ENCODE data around the gene RNF220. TPM values are rescaled to one million over a fixed set of nuclear protein-coding genes. Genes with fewer than 3 reads are reported as not detected.

The RNF220 gene
- polyA plus RNA-seq, 3 donors = 33.3 to 60.4 (median 46.9) TPM

DNA sequence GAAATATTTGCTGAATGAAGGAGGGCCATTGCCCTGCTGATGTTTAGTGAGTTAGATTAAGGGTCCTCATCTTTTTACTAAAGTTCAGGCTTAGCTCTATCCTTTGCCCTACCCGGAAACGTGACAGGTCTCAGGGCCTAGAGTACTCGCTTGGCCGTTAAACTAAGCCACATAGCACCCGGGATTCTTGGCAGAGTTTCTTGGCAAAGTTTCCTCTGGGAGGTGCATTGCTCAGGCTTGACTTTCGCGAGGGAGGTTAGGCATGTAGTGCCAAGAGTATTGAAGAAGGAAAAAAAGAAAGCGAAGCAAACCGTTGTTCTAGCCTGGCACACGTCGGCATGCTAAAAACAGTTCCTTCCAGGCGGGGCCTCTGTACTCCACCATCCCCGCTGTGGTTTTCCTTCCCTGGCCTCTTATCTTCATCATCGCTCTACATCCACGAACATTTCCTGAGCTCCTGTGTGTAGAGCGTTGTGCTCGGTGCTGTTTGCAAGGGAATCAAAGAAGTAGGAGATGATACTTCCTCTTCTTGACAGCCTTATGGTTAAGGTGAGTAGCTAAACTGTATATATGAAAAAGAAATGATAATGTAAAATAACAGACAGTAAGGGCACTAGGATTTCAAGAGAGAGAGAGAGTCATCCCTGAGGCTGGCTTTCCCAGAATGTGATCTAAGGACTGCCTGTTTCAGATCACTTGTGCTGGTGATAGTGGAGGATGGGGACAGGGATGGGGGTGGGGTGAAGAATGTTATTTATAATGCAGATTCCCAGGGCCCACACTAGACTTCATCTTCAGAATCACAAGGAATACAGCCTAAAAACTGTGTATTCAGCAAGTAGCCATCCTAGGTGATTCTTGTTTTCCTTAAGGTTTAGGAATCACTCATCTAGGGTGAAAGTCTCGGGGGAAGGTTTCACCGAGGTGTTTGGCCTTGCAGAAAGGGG lies 18.8 kb downstream of the RNF220 start:
- 9 to 20% (median 10%) methylated on average over 19 of the region's 19 CpGs for WGBS, 3 donors
- H3K27ac ChIP-seq (ENCODE audit: low read depth, low read length) = no peak overlapping the region

GRCh38 chr1:44424747-44425146 lies 19.7 kb downstream of the RNF220 start:
- H3K27ac ChIP-seq (ENCODE audit: low read depth, low read length) = no peak overlapping the region
- 46 to 79% (median 60%) methylated on average over 9 of the region's 9 CpGs for WGBS, 3 donors

GRCh38 chr1:44425341-44426082 lies 20.5 kb downstream of the RNF220 start:
- 67 to 78% (median 69%) methylated on average over 8 of the region's 8 CpGs for WGBS, 3 donors
- no peak overlapping the region for H3K27ac ChIP-seq (ENCODE audit: low read depth, low read length)

GRCh38 chr1:44431861-44432260 lies 26.8 kb downstream of the RNF220 start:
- WGBS, 3 donors = 51 to 83% (median 56%) methylated on average over 2 of the region's 2 CpGs

DNA sequence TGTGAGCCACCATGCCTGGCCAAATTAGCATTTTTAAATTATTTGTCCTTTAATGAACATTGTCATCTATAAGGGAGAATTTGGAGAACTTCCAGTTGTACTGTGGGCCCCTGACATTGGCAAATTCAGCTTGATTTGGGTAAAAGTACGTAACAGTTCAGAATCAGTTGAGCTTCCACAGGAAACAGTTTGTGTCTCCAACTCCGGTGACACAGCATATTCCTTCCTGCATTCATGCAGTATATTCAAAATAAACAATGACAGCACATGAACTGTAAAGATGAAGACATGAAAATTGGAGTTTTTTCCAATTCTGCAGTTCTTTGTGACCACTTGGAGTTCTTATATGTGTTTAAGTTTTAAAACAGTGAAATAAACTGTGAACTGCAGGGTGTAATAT lies 28.2 kb downstream of the RNF220 start:
- no peak overlapping the region for H3K27ac ChIP-seq (ENCODE audit: low read depth, low read length)
- WGBS, 3 donors = 40 to 77% (median 55%) methylated on average over 2 of the region's 2 CpGs

More at GRCh38 chr1:44431861-44432260, 26.8 kb downstream of the RNF220 start:
- no peak overlapping the region for H3K27ac ChIP-seq (ENCODE audit: low read depth, low read length)

DNA sequence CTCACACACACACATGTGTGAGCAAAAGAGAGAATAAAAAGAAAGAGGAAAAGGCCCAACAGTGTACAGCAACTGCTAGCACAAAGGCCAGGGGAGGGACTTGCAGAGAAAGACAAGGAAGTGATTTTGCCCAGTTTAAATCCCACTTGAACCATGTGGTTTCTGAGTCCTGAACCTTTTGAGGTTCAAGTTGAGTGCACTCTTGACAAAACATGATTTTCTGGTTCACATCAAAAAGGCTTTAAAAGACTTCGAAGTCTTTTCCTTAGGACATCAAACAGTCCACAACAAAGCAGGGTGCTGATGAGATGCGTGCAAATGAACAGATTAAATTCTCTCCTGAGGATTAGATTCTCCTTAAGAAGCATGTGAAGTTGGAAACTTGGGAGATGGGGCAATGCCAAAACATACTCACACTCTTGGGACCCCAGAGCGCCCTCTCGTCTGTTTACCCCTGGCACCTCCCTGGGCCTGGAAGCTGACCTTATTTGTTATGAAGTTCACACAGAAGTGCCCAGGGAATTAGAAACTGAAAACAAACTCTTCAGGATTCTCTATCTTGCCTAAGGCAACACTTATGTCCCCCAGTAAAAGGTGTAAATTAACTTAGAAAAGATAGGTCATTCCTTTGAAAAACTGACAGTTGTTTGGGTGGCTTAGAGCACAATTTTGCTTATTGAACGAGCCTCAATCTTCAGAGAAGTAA lies 31.5 kb downstream of the RNF220 start:
- H3K27ac ChIP-seq (ENCODE audit: low read depth, low read length) = no peak overlapping the region
- WGBS, 3 donors = 65 to 76% (median 70%) methylated on average over 5 of the region's 5 CpGs

DNA sequence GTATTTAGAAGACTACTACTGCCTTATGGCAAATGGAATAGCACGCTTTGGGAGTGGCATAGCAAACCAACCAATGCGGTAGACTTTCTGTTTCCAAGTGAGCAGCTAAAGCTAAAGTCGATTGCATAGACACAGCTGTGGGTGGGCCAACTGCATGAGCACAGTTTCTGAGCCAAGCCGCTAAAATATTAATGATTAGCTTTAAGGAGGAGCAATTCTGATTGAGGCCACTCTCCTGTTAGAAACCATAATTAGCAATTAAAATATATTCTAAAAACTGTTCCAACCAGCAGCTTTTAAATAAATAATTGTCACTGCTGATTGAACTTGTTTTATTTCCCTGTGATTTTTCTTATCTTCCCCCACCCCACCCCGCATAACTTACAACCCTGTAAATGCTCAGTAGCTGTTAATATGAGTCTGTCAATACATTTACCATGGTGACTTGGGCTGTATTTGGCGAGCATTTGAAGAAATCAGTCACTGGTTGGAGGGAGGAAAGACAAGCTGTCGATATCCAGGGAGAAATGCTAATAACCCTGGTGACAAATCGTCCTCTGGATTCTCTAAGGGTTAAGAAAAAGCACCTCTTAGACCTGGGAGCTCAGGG lies 32.2 kb downstream of the RNF220 start:
- no peak overlapping the region for H3K27ac ChIP-seq (ENCODE audit: low read depth, low read length)
- WGBS, 3 donors = 46 to 81% (median 77%) methylated on average over 8 of the region's 8 CpGs

- H3K27ac ChIP-seq (ENCODE audit: low read depth, low read length) = no peak overlapping the region
- WGBS, 3 donors = 90 to 92% (median 91%) methylated on average over 1 of the region's 1 CpG
Observed at GRCh38 chr1:44442791-44443190, 37.7 kb downstream of the RNF220 start.

DNA sequence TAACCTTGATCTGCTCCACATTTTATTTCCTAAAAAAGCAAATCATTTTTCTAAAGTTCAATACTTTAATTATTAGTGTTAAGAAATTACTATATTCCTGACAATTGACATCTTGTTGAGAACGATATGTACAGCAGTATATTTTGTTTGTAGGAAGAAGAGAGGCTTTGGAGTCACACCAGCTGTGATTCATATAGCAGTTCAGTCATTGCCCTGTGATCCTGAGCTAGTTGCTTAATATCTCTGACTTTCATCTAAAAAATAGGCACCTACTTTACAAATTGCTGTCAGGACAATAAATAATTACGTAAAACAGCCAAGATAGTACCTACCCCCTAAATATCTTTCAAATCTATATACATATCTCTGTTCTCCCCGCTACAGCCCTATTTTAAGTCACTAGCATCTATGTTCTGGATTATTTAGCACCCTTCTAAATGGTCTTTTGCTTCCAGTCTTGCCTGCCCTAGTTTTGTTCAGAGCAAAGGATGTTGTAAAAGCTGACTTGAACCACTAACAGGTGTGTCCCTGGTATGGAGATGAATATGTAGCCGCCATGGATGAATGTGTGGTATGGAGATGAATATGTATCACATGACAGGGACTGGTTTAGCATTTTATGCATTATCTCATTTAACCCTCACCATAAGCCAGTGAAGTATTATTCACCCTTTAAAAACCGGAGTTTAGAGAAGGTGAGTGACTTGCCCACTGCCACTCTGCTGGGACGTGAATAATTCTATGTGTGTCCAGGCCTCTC lies 42.2 kb downstream of the RNF220 start:
- 88 to 90% (median 88%) methylated on average over 6 of the region's 6 CpGs for WGBS, 3 donors

GRCh38 chr1:44453798-44454349 lies 48.8 kb downstream of the RNF220 start:
- H3K27ac ChIP-seq (ENCODE audit: low read depth, low read length) = no peak overlapping the region

More for the DNA sequence above, 42.2 kb downstream of the RNF220 start:
- no peak overlapping the region for H3K27ac ChIP-seq (ENCODE audit: low read depth, low read length)

DNA sequence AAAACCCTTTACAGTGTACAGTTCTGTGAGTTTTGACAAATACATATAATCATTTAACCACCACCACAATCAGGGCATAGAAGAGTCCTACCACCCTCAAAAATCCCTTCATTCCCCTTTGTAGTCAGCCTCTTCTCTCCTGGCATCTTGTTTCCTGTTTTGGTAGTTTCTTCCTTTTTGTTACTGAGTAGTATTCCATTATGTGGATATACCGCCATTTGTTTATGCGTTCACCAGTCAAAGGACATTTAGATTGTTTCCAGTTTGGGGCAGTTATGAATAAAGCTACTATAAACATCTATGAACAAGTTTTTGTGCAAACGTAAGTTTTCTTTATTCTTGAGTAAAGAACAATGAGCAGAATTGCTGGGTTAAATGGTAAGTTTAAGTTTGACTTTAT lies 49.6 kb downstream of the RNF220 start:
- no peak overlapping the region for H3K27ac ChIP-seq (ENCODE audit: low read depth, low read length)
- 92 to 95% (median 94%) methylated on average over 3 of the region's 3 CpGs for WGBS, 3 donors

DNA sequence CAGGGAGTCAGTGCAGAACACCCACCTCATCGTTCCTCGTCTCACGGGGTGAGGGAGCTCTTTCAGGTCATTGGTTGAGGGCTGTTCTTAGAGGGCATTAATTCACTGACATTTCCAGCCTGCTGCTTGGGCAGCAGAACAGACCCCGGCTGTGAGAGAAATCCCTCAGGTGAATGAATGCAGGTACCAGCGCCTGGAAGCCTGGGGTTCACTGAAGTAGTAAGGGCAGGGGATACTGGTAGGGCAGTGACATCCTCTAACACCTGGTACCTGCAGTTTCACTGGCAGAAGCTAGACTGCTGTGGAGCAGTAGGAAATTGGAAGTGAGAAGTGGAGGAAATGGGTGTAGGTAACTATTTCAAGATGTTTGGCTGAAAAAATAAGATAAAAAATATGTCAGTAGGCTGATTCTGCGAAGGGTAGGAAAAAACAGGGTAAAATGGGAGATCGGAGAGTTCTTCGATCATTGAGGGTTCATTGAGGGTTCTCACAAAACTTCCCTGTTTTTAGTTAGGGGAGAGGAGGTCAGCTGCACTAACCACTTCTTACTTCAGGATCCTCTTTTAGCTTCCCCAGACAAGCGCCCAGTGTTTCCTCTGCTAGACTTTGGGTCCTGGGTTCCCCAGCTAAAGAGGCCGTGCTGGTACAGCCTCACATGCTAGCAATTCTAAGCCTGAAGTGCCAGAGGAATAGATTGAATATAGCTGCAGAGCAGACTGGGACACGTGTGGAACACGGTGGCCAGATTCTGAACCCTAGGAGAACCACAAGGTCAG lies 55.2 kb downstream of the RNF220 start:
- WGBS, 3 donors = 60 to 73% (median 70%) methylated on average over 12 of the region's 12 CpGs

GRCh38 chr1:44464361-44464760 lies 59.3 kb downstream of the RNF220 start:
- H3K27ac ChIP-seq (ENCODE audit: low read depth, low read length) = no peak overlapping the region
- WGBS, 3 donors = 86 to 95% (median 86%) methylated on average over 3 of the region's 3 CpGs

More for the DNA sequence above, 55.2 kb downstream of the RNF220 start:
- H3K27ac ChIP-seq (ENCODE audit: low read depth, low read length) = no peak overlapping the region

GRCh38 chr1:44467566-44467965 lies 62.5 kb downstream of the RNF220 start:
- 75 to 84% (median 83%) methylated on average over 4 of the region's 4 CpGs for WGBS, 3 donors
- no peak overlapping the region for H3K27ac ChIP-seq (ENCODE audit: low read depth, low read length)

GRCh38 chr1:44471911-44472453 lies 66.9 kb downstream of the RNF220 start:
- WGBS, 3 donors = 63 to 88% (median 65%) methylated on average over 2 of the region's 2 CpGs
- no peak overlapping the region for H3K27ac ChIP-seq (ENCODE audit: low read depth, low read length)

All from adipose tissue (tissue), 3 donors.